Measurements from ENCODE around the gene OR10H5. TPM values are rescaled to one million over a fixed set of nuclear protein-coding genes. Genes with fewer than 3 reads are reported as not detected.
"Not testable (repeated sequence)": the region's sequence is repeated elsewhere in the genome, so short reads cannot be mapped to it uniquely, and the experiment has no call there.

OR10H5 gene
- total RNA-seq, 1 experiment from 2014 or later = not detected

DNA sequence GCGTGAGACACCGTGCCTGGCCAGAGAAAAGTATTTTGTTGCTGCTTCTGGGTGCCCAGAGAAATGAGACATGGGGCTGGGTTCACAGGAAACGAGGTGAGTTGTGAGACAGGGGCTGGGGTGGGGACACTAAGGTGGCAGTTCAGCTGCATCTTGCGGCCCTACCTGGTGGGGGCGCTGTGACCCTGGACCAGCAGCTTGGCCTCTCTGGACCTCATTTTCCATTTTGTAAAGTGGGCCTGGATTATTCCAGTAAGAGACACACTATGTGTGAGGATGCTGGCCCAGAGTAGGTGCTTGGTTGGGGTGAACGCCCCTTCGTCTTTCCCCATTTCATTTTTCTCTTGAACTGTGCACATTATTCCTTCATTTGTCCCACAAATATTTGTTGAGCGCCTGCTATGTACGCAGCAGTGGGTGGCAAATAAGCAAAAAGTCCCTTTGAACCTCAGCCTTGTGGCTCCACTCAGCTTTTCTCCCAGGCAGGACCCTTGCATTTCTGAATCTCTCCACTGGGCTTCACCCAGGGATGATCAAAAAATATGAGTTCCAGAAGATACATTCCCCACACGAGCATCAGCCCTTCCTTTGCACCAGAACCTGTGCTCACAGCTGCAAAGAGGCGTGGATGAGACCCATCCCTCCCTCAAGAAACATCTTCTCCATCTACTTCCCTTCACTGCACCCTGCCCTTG is 54.6 kb downstream of the OR10H5 start:
- no peak; the same call in 1 of the 2 replicates for ATAC-seq

DNA sequence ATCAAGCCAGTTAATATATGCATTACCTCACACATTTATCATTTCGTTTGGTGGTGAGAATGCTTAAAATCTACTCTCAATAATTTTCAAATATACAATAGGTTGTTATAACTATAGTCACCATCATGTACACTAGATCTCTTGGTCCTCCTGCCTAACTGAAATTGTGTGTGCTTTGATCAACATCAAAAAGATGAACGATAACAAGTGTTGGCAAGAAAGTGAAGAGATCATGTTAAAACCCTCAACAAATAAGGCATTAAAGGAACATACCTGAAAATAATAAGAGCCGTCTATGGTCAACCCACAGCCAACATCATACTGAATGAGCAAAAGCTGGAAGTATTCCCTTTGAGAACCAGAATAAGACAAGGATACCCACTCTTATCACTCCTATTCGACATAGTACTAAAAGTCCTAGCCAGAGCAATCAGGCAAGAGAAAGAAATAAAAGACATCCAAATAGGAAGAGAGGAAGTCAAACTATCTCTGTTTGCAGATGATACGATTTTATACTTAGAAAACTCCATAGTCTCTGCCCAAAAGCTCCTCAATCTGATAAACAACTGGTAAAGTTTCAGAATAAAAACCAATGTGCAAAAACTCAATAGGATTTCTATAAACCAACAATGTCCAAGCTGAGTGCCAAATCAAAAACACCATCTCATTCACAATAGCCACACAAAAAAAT is 55.9 kb downstream of the OR10H5 start:
- ChIA-PET POLR2A (interaction anchor here (0.6 to 0.7 kb wide), 2 partner anchors 120 to 738 kb away, joined by 3 to 4 read pairs; no protein-coding TSS in a partner anchor), CTCF (interaction anchor here (0.6 to 1.7 kb wide), 3 partner anchors 26 to 290 kb away, joined by 3 to 10 read pairs (median 6); no protein-coding TSS in a partner anchor)
- Mint-ChIP-seq H3K4me3 (no peak overlapping the region), H3K9me3 (peaks cover 43% of the 10 kb centered on the region), H3K27ac (no peak overlapping the region), H3K4me1 (peaks cover 6% of the 10 kb centered on the region), H3K27me3 (ENCODE audit: low read depth) (peaks cover 19% of the 10 kb centered on the region), H3K36me3 (peaks cover 32% of the 10 kb centered on the region)
- ATAC-seq = no peak
- TF ChIP-seq, protein P1, sequence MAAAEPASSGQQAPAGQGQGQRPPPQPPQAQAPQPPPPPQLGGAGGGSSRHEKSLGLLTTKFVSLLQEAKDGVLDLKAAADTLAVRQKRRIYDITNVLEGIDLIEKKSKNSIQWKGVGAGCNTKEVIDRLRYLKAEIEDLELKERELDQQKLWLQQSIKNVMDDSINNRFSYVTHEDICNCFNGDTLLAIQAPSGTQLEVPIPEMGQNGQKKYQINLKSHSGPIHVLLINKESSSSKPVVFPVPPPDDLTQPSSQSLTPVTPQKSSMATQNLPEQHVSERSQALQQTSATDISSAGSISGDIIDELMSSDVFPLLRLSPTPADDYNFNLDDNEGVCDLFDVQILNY (CRISPR knock-in tag; IDR thresholded peaks at IDR 0.05) = no peak
- TF ChIP-seq, protein P2, sequence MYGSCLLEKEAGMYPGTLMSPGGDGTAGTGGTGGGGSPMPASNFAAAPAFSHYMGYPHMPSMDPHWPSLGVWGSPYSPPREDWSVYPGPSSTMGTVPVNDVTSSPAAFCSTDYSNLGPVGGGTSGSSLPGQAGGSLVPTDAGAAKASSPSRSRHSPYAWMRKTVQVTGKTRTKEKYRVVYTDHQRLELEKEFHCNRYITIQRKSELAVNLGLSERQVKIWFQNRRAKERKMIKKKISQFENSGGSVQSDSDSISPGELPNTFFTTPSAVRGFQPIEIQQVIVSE (CRISPR knock-in tag; IDR thresholded peaks at IDR 0.05; ENCODE audit: borderline replicate concordance) = no peak
- TF ChIP-seq JAZF1 (CRISPR knock-in tag; IDR thresholded peaks at IDR 0.05) (no peak), ZNF263 (CRISPR knock-in tag; IDR thresholded peaks at IDR 0.05; ENCODE audit: low read depth) (no peak), KAT7 (CRISPR knock-in tag; IDR thresholded peaks at IDR 0.05; ENCODE audit: borderline replicate concordance) (no peak)
- TF ChIP-seq, protein P3, sequence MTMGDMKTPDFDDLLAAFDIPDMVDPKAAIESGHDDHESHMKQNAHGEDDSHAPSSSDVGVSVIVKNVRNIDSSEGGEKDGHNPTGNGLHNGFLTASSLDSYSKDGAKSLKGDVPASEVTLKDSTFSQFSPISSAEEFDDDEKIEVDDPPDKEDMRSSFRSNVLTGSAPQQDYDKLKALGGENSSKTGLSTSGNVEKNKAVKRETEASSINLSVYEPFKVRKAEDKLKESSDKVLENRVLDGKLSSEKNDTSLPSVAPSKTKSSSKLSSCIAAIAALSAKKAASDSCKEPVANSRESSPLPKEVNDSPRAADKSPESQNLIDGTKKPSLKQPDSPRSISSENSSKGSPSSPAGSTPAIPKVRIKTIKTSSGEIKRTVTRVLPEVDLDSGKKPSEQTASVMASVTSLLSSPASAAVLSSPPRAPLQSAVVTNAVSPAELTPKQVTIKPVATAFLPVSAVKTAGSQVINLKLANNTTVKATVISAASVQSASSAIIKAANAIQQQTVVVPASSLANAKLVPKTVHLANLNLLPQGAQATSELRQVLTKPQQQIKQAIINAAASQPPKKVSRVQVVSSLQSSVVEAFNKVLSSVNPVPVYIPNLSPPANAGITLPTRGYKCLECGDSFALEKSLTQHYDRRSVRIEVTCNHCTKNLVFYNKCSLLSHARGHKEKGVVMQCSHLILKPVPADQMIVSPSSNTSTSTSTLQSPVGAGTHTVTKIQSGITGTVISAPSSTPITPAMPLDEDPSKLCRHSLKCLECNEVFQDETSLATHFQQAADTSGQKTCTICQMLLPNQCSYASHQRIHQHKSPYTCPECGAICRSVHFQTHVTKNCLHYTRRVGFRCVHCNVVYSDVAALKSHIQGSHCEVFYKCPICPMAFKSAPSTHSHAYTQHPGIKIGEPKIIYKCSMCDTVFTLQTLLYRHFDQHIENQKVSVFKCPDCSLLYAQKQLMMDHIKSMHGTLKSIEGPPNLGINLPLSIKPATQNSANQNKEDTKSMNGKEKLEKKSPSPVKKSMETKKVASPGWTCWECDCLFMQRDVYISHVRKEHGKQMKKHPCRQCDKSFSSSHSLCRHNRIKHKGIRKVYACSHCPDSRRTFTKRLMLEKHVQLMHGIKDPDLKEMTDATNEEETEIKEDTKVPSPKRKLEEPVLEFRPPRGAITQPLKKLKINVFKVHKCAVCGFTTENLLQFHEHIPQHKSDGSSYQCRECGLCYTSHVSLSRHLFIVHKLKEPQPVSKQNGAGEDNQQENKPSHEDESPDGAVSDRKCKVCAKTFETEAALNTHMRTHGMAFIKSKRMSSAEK (CRISPR knock-in tag; IDR thresholded peaks at IDR 0.05; ENCODE audit: borderline replicate concordance) = no peak
- no peak for DNase-seq (ENCODE audit: low spot score)

More for the DNA sequence above, 54.6 kb downstream of the OR10H5 start:
- H3K27ac Mint-ChIP-seq = no peak overlapping the region
- ChIA-PET CTCF (interaction anchor here (0.6 to 1.7 kb wide), 11 partner anchors 10 to 1333 kb away, joined by 3 to 10 read pairs (median 4); partner anchors contain the start of gene FAM32A), POLR2A (no interaction called here)
- no peak overlapping the region for H3K4me3 Mint-ChIP-seq
- no peak for TF ChIP-seq TCF7 (CRISPR knock-in tag; IDR thresholded peaks at IDR 0.05; ENCODE audit: low read depth)
- no peak for TF ChIP-seq TP53 (CRISPR knock-in tag; IDR thresholded peaks at IDR 0.05)
- TF ChIP-seq, protein P2 (CRISPR knock-in tag; IDR thresholded peaks at IDR 0.05; ENCODE audit: borderline replicate concordance) = no peak
- TF ChIP-seq, protein P4, sequence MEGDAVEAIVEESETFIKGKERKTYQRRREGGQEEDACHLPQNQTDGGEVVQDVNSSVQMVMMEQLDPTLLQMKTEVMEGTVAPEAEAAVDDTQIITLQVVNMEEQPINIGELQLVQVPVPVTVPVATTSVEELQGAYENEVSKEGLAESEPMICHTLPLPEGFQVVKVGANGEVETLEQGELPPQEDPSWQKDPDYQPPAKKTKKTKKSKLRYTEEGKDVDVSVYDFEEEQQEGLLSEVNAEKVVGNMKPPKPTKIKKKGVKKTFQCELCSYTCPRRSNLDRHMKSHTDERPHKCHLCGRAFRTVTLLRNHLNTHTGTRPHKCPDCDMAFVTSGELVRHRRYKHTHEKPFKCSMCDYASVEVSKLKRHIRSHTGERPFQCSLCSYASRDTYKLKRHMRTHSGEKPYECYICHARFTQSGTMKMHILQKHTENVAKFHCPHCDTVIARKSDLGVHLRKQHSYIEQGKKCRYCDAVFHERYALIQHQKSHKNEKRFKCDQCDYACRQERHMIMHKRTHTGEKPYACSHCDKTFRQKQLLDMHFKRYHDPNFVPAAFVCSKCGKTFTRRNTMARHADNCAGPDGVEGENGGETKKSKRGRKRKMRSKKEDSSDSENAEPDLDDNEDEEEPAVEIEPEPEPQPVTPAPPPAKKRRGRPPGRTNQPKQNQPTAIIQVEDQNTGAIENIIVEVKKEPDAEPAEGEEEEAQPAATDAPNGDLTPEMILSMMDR (IDR thresholded peaks at IDR 0.05) = peak; percentile 74
- TF ChIP-seq, protein P5, sequence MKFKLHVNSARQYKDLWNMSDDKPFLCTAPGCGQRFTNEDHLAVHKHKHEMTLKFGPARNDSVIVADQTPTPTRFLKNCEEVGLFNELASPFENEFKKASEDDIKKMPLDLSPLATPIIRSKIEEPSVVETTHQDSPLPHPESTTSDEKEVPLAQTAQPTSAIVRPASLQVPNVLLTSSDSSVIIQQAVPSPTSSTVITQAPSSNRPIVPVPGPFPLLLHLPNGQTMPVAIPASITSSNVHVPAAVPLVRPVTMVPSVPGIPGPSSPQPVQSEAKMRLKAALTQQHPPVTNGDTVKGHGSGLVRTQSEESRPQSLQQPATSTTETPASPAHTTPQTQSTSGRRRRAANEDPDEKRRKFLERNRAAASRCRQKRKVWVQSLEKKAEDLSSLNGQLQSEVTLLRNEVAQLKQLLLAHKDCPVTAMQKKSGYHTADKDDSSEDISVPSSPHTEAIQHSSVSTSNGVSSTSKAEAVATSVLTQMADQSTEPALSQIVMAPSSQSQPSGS (CRISPR knock-in tag; IDR thresholded peaks at IDR 0.05; ENCODE audit: borderline replicate concordance, low read depth) = no peak
- TF ChIP-seq, protein P1 (CRISPR knock-in tag; IDR thresholded peaks at IDR 0.05) = no peak
- peaks cover 48% of the 10 kb centered on the region for H3K9me3 Mint-ChIP-seq
- peaks cover 29% of the 10 kb centered on the region for H3K36me3 Mint-ChIP-seq
- peaks cover 21% of the 10 kb centered on the region for H3K27me3 Mint-ChIP-seq (ENCODE audit: low read depth)
- H3K4me1 Mint-ChIP-seq = peaks cover 16% of the 10 kb centered on the region
- DNase-seq (ENCODE audit: low spot score) = peak; percentile 67

DNA sequence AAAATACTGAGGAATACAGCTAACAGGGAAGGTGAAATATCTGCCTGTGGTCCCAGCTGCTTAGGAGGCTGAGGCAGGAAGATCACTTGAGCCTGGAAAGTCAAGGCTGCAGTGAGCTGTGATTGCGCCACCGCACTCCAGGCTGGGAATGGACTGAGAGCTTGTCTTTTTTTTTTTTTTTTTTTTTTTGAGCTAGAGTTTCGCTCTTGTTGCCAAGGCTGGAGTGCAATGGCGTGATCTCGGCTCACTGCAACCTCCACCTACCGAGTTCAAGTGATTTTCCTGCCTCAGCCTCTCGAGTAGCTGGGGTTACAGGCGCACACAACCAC is 56.4 kb downstream of the OR10H5 start:
- H3K27me3 Mint-ChIP-seq (ENCODE audit: low read depth) = peaks cover 19% of the 10 kb centered on the region
- not testable (repeated sequence) for DNase-seq (ENCODE audit: low spot score); H3K4me1 Mint-ChIP-seq; ATAC-seq; H3K4me3 Mint-ChIP-seq; H3K27ac Mint-ChIP-seq
- ChIA-PET CTCF (interaction anchor here (0.6 to 1.1 kb wide), 4 partner anchors 26 to 290 kb away, joined by 3 to 6 read pairs (median 4); no protein-coding TSS in a partner anchor), POLR2A (interaction anchor here (0.6 to 0.7 kb wide), 3 partner anchors 16 to 739 kb away, joined by 3 to 8 read pairs (median 4); no protein-coding TSS in a partner anchor)
- H3K9me3 Mint-ChIP-seq = peaks cover 38% of the 10 kb centered on the region
- peaks cover 30% of the 10 kb centered on the region for H3K36me3 Mint-ChIP-seq
